Activated CD8-positive, alpha-beta T cell treated with anti-CD3 and anti-CD28 coated beads for 36 hours (primary cell): Measurements from ENCODE around the gene ENTPD7. TPM values are rescaled to one million over a fixed set of nuclear protein-coding genes. Genes with fewer than 3 reads are reported as not detected.

ENCODE experiments used
- ATAC-seq: fragments of 200-7000 bp; cut with Tn5 transposase; one replicate; pipeline ENCODE4 v1.10.0; 2021; ENCODE audit warnings: mild to moderate bottlenecking, moderate library complexity
- CTCF ChIA-PET: fragments of 350-600 bp; sonication (Branson Sonifier 250); formaldehyde crosslinking; loops from one replicate; lab custom pipeline; 2021; ENCODE audit warnings: antibody characterized with exemption; lab: Charles Lee
- POLR2A ChIA-PET: fragments of 350-600 bp; sonication (Branson Sonifier 250); formaldehyde crosslinking; loops from one replicate; lab custom pipeline; 2021; ENCODE audit warnings: antibody characterized with exemption; lab: Charles Lee
- DNase-seq: peaks from one replicate; pipeline ENCODE4 v3.0.0-alpha.2; 2020
- H3K27ac Mint-ChIP-seq: one replicate; pipeline ENCODE4 v1.8.0; 2021; ENCODE audit warnings: mild to moderate bottlenecking, mixed read lengths
- H3K27me3 Mint-ChIP-seq: one replicate; pipeline ENCODE4 v1.8.0; 2021; ENCODE audit warnings: mixed read lengths
- H3K36me3 Mint-ChIP-seq: one replicate; pipeline ENCODE4 v1.8.0; 2021; ENCODE audit warnings: low read depth, mixed read lengths
- H3K4me1 Mint-ChIP-seq: one replicate; pipeline ENCODE4 v1.8.0; 2021; ENCODE audit warnings: low read depth, mixed read lengths
- H3K4me3 Mint-ChIP-seq: one replicate; pipeline ENCODE4 v1.8.0; 2021; ENCODE audit warnings: mild to moderate bottlenecking, moderate library complexity, mixed read lengths
- H3K9me3 Mint-ChIP-seq: one replicate; pipeline ENCODE4 v1.8.0; 2021; ENCODE audit warnings: mixed read lengths
- CTCF ChIP-seq: fragments of 200-600 bp; IDR thresholded peaks from one replicate; pipeline ENCODE4 v1.8.0; 2022; ENCODE audit warnings: antibody characterized with exemption, mild to moderate bottlenecking
- intact Hi-C: fragments of 100-400 bp; cut with micrococcal nuclease; formaldehyde crosslinking; loops from one replicate; pipeline ENCODE4 v1.10.0; 2022
- total RNA-seq, 2 experiments: library from RNA; stranded (reverse); gene quantifications; one replicate each; pipeline ENCODE4 v1.2.3, GENCODE V29; 2021

Gene ENTPD7
- total RNA-seq, 2 experiments from 2014 or later, result 1.9 to 2.2 TPM

GRCh38 chr10:99708428-99709012, 49.2 kb downstream of the ENTPD7 start:
- no peak overlapping the region for H3K27ac Mint-ChIP-seq
- ChIA-PET POLR2A (no interaction called here), CTCF (interaction anchor here (0.9 to 1.6 kb wide), 3 partner anchors 27 to 317 kb away, joined by 3 to 5 read pairs (median 3); no protein-coding TSS in a partner anchor)
- H3K9me3 Mint-ChIP-seq, result no peaks in the 10 kb centered on the region
- intact Hi-C loops, result no loop called here
- peaks cover 10% of the 10 kb centered on the region for H3K4me1 Mint-ChIP-seq
- H3K27me3 Mint-ChIP-seq, result no peaks in the 10 kb centered on the region
- H3K36me3 Mint-ChIP-seq, result peaks cover 10% of the 10 kb centered on the region
- ATAC-seq (no peak), DNase-seq (no peak)
- no peak overlapping the region for H3K4me3 Mint-ChIP-seq
- no peak for TF ChIP-seq CTCF

GRCh38 chr10:99709480-99710229, 50.3 kb downstream of the ENTPD7 start:
- Mint-ChIP-seq H3K27ac (peak overlapping the region; percentile 63), H3K36me3 (peaks cover 13% of the 10 kb centered on the region), H3K4me3 (no peak overlapping the region), H3K9me3 (no peaks in the 10 kb centered on the region), H3K4me1 (peaks cover 10% of the 10 kb centered on the region), H3K27me3 (no peaks in the 10 kb centered on the region)
- ATAC-seq, result peak; percentile 88
- DNase-seq, result peak; percentile 17
- intact Hi-C loops, result loop anchor here (5.0 kb wide), 1 partner anchor 87 kb away; the partner anchor contains the start of gene SLC25A28
- no peak for TF ChIP-seq CTCF
- POLR2A ChIA-PET, result no interaction called here
- CTCF ChIA-PET, result interaction anchor here (1.3 to 3.9 kb wide), 6 partner anchors 28 to 317 kb away, joined by 3 to 15 read pairs (median 5); partner anchors contain the start of gene ENTPD7

GRCh38 chr10:99711129-99711719, 51.9 kb downstream of the ENTPD7 start:
- ATAC-seq (peak; percentile 72), DNase-seq (peak; percentile 56)
- intact Hi-C loops, result loop anchor here (5.0 kb wide), 1 partner anchor 89 kb away; the partner anchor contains the start of gene SLC25A28
- ChIA-PET POLR2A (no interaction called here), CTCF (interaction anchor here (0.6 to 3.9 kb wide), 14 partner anchors 15 to 318 kb away, joined by 3 to 15 read pairs (median 4); partner anchors contain the start of genes ENTPD7 and SLC25A28)
- TF ChIP-seq CTCF, result peak; percentile 59
- H3K4me1 Mint-ChIP-seq, result peaks cover 10% of the 10 kb centered on the region
- H3K36me3 Mint-ChIP-seq, result peaks cover 16% of the 10 kb centered on the region
- no peaks in the 10 kb centered on the region for H3K27me3 Mint-ChIP-seq
- no peak overlapping the region for H3K4me3 Mint-ChIP-seq
- no peaks in the 10 kb centered on the region for H3K9me3 Mint-ChIP-seq
- H3K27ac Mint-ChIP-seq, result no peak overlapping the region

- Mint-ChIP-seq H3K27me3 (no peaks in the 10 kb centered on the region), H3K4me3 (no peak overlapping the region), H3K9me3 (no peaks in the 10 kb centered on the region), H3K36me3 (peaks cover 23% of the 10 kb centered on the region), H3K4me1 (peaks cover 9% of the 10 kb centered on the region), H3K27ac (no peak overlapping the region)
- ChIA-PET CTCF (interaction anchor here (1.2 to 1.4 kb wide), 3 partner anchors 154 to 322 kb away, joined by 3 to 7 read pairs (median 3); no protein-coding TSS in a partner anchor), POLR2A (no interaction called here)
- ATAC-seq, result no peak
- intact Hi-C loops, result loop anchor here (5.0 kb wide), 1 partner anchor 92 kb away; the partner anchor contains the start of gene SLC25A28
- no peak for TF ChIP-seq CTCF
- no peak for DNase-seq
Measured at GRCh38 chr10:99714446-99714845, 55.1 kb downstream of the ENTPD7 start.
